ENCODE results near the gene SPDYA.
A peak's percentile ranks its signal among the peaks of the same experiment; 100 is the strongest.
"Not testable (repeated sequence)": the region's sequence is repeated elsewhere in the genome, so short reads cannot be mapped to it uniquely, and the experiment has no call there.

The SPDYA gene

DNA sequence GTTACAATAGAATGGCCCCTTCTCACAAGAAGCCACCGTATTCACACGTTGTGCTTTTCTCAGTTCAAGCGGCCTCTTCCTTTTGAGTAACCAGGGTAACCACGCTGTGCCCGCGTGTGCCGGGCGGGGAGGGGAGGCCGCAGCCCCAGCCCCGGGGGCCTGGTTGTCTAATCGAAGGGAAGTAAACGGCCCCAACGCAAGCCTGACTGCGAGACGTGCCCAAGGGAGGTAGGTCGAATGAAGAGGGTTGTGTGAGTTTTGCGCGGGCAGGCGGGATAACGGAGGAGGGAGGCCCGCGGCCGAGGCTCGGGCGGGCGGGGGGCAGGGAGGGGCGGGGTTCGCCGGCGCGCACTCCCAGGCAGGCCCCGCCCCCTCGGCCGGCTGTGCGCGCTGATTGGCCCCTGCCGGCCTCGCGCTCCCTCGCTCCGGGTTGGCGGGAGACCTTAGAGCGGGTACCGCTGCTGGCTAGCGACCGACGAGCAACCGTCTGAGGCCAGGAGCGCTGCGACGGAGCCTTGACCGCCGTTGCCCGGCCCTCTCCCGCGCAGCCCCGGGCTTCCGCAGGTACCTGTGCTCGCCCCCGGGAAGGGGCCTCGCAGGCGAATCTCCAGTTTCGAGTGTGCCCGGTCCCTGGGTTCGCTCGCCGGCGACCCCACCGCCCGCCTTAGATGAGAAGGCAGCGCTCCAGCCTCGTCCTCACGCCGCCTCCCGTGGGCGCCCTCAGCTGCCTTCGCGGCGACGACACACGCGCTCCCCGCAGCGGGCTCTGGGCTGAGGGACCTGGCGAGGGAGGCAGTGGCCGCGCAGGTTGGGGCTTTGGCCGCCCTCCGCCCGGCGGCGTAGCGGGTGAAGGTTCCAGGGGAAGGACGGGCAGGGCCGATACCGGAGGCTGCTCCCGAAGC is at the start of gene SPDYA:
TSS of gene SPDYA (plus strand) at position 451 of the 902 bp plus-strand sequence. CDS start 5,181 bp downstream, outside the sequence.
- peak; percentile 87 for DNase-seq

DNA sequence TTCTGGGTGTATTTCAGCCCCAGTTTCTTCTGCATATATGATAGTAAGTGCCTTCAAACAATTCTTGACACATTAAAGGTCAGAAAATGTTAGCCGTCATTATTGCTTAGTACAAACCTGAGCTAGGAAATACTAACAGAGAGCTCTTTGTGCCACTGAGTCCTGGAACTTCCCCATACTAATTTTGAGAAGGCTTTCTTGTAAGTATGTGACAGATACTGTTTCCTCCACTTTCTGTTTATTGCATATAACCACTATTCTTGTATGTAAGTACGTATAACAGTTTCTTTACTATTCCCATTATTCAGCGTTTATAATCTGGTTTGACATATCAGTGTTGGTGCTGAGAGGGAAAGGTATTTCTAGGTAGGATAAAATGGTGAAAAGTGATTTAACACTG is 49.2 kb upstream of the SPDYA start:
- no peak for DNase-seq

DNA sequence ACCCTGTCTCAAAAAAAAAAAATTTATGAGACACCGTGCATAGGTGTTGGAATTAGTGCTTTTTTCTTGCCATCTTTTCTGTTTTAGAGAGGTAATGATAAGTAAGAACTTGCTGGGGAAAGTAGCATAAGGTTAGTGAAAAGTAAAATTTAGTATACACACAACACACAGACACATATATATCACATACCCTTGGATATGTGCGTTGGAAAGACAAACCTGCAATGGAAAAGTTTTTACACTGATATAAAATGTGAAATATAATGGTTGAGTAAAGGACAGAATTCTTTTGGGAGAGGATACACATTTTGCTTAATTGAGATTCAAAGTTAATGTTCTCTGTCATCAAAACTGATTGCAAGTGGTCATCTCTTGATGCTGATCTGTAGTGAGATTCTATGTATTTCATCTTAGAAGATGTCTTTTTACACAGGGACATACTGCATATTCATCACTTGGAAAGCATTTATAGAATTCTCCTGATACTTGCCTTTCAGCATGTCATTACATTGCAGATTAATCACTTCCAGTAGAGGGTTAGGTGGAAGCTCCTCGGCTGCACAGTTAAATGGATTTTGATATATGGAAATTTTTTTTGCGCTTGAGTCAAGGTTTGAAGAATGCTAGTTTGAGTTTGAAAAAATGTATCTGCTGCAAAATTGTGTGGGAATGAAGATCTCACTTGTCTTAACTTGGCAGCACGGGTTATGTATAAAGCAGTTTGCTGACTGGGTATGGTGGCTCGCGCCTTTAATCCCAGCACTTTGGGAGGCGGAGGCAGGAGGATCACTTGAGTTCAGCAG is 45.5 kb upstream of the SPDYA start:
- DNase-seq, result no peak

DNA sequence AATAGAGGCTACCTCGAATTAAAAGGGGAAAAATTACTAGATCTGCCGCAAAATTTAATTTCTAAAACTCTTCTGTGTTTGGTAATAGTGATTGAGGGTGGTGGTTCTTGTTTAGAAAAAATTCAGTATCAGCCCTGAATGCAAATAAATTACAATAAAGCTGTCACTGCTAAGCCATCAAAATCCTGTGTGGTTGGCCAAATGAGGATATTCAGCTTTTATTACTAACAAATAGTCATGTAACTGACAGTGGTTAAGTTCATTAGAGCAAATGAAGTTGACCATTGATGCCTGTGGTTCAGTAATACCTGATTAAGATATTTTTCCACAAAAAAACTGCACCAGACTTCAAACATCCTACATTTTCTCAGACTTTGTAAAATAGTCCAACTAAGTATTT is 44.6 kb upstream of the SPDYA start:
- DNase-seq, result no peak

DNA sequence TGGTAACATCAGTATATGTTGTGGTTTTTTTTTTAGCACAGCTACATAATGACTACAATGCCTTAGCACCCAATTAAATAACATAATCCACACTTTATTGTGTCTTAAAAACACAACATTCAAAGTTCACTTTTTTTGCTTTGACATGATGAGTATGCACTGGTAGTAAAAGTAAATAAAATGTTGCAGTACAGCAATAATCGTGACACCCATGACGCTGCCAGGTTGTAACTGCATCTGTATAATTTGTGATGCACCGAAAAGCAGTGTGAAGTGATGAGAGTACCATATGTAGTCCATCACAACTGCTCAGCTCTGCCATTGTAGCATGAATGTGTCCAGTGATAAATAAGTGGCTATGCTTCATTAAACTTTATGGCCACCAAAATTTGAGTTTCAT is 43.3 kb upstream of the SPDYA start:
- DNase-seq, result no peak

DNA sequence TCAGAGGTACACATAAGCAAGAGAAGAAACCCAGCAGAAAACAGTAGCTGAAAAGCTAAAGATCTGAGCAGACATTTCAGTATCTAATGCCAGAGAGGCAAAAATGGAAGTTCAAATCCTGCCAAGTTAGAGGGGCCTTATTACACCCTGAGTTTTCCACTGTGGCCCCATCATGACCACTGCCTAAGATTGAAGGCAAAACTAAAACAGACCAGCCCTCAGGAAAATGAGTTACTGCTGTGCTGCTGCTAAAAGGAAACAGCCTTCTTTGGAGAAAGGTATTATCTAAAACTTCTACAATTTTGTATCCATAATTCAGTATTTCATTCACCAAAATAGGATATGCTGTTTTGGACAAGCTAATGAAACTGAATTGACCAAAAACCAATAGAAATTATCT is 42.2 kb upstream of the SPDYA start:
- no peak for DNase-seq

DNA sequence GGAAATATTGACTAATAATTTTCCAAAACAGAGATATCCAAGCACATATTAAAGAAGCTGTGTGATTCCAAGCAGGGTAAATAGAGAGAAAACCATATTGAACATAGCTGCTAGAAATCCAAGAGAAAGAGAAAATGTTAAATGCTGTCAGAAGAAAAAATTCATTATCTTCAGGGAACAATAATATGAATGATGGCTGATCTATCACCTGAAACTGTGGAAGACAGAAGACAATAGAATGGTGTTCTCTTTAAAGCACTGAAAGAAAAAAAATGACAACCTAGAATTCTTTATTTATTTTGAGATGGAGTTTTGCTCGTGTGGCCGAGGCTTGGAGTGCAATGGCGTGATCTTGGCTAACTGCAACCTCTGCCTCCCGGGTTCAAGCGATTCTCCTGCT is 41.7 kb upstream of the SPDYA start:
- DNase-seq, result no peak

DNA sequence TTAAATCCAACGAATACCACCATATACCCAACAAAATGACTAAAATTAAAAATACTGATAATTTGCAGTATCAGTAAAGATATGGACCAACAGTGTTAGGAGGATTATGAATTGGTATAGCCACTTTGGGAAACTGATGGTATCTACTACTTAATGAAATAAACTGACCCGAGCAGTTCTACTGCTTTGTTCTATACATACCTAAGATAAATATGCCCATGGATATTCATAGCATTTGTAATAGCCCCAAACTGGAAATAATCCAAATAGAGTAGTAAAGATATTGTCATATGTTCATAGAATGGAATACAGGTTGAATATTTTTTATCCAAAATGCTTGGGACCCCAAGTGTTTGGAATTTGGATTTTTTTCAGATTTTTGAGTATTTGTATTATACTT is 38.3 kb upstream of the SPDYA start:
- DNase-seq, result no peak

DNA sequence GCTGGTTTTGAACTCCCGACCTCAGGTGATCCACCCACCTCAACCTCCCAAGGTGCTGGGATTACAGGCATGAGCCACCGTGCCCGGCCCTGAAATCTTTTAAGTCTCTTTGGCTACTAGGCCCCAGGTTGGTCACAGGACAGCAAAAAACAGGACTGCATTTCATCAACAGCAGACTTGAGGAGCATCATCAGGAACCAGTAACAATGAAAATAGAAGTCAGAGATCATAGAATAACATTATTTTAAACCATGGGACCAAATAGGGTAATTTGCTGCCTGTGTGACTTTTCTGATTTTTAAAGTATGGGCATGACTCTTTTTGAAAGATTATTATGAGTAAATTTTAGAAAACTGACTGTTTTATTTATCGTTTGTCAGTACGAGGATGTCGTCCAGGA is 34.2 kb upstream of the SPDYA start:
- no peak for DNase-seq

DNA sequence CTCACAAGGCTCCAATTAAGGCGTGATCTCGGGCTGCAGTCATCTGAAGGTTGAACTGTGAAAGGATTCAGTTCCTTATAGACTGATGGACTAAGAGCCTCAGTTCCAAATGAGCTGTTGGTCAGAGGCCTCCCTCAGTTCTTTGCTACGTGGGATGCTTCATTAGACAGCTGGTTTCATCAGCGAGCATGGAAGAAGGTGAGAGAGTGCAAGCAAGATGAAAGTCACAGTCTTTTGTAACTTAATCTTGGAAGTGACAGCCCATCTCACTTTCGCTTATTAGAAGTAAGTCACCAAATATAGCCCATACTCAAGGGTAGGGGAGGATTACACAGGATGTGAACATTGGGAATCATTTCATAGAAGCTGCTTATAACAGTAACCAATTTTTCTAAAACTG is 32.2 kb upstream of the SPDYA start:
- no peak for DNase-seq

DNA sequence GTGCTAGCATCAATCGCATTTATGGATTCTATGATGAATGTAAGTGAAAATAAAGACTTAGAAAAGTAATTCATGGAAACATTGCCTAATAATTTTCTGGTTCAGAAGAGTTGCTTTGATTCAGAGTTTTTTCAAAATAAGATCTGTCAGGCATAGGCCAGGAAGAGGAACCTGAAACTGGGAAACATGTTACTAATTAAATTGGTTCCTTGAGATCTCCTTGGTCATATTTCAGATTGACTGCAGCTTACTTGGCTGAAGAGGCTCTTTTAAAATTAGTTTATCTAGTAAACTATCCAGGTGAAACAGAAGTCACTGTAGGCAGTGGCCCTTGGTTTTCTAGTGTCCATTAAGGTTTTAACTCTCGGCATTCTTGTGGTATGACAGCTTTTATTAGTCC is 31.6 kb upstream of the SPDYA start:
- DNase-seq, result no peak

DNA sequence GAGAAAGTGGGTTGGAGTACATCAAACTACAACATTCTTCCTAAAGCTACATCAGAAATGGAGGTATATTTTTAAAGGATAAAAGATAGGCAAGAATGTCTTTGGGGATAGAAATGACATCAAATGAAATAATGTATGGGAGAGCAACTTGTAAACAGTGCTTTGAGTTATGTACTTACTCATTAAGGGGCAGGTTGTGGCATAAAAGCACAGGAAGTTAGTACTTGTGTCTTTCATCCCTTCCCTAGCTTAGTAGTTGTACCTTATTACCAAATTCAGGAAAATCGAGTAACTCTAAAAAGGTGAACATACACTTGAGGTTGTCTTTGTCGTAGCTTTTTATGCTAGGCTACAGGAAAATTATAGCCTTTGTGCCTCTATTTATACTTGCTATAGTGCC is 30.1 kb upstream of the SPDYA start:
- no peak for DNase-seq

DNA sequence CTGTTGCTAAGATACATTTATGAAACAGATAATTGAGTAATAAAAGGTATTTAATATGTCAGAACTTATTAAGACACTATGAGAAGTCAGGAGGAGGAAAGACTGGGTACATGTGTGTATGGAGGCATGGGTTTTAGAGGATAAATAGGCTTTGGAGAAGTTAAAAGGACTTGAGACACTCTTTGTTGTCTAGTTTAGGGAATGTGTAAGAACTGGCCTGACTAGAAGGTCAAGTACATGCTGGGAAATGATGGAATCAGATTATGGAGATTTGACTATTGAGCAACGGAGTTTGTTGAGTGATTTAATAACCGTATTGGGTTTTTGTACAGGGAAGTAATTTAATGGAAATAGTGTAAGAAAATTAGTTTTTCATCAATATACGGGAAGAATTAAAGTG is 28.2 kb upstream of the SPDYA start:
- no peak for DNase-seq

DNA sequence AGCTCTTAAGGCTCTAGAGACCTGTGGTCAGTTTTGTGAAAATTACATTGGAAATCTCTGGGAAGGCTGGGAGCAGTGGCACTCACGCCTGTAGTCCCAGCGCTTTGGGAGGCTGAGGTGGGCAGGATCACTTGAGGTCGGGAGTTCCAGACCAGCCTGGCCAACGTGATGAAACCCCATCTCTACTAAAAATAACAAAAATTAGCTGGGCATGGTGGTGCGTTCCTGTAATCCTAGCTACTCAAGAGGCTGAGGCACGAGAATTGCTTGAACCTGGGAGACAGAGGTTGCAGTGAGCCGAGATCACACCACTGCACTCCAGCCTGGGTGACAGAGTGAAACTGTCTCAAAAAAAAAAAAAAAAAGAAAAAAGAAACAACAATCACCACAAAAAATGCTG is 26.1 kb upstream of the SPDYA start:
- DNase-seq, result not testable (repeated sequence)

DNA sequence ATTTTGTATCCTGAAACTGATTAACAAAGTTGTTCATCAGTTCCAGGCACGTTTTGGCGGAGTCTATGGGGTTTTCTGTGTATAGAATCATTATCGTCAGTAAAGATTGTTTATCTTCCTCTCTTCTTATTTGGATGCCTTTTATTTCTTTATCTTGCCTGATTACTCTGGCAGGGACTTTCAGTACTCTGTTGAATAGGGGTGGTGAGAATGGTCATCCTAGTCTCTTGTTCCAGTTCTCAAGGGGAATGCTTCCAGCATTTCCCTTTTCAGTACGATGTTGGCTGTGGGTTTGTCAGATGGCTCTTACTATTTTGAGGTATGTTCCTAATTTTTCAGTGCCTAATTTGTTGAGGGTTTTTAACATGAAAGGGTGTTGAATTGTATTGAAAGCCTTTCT is 14.0 kb upstream of the SPDYA start:
- DNase-seq, result no peak

DNA sequence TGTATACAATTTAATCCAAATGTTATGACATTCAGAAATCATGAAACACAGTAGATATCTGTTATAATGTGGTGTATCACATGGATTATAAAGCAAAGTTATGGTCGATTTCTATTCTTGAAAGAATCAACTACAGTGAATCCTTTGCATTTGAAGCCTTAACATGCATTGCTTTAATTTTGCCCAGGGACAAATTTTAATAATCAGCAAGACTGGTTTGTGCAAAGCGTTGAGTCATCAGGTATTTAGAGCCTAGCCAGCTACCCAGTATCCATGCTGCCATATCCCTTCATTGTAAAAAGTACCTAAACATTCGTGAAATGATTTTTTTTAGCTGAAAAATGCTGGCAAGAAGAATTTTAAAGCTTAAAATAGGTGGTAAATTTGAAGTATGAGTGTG is 8.9 kb upstream of the SPDYA start:
- no peak for DNase-seq

DNA sequence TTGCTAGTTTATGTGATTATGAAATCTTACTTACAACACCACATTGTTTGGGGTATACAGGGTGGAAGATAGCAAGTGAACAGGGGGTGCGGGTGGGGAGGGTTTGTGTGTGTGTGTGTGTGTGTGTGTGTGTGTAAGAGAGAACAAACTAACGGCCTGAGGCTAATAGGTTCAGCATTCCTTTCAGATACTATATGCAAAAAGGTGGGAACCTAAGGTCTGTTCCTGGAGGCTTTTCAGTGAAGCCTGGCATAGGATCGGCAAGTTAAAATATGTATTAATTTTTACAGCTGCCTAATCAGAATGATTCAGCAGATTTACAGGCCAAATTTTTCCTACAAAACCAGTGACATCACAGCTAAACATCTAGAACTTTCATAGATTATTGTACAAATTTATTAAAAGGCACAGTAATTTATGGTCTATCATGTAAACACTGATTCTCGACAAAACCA is 7.6 kb upstream of the SPDYA start:
- no peak for DNase-seq

DNA sequence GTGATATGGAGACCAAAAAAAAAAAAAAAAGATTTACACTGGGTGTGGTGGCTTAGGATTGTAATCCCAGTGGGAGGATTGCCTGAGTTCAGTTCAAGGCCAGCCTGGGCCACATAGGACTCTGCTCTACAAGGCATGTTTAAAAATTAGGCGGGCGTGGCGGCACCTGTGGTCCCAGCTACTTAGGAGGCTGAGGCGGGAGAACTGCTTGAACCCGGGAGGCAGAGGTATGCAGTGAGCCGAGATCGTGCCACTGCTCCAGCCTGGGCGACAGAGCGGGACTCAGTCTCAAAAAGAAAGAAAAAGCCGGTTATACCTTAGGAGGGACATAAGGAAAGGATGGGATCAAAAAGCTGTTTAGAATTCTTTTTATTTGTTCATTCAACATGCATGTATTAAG is 707 bp upstream of the SPDYA start:
- peak; percentile 37 for DNase-seq

DNA sequence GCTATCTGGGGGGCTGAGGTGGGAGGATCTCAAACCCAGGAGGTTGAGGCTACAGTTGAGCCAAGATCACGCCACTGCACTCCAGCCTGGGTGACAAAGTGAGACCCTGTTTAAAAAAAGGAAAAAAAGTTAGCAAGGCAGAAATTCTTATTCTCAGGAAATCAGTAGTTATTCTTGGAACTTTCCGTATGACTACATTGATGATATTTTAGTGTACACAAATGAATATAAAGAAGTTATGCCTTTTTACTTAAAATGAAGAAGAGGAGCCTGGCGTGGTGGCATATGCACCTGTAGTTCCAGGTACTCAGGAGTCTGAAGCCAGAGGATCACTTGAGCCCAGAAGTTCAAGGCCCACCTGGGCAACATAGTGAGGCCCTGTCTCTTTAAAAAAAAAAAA is 7.4 kb downstream of the SPDYA start:
- DNase-seq, result no peak

DNA sequence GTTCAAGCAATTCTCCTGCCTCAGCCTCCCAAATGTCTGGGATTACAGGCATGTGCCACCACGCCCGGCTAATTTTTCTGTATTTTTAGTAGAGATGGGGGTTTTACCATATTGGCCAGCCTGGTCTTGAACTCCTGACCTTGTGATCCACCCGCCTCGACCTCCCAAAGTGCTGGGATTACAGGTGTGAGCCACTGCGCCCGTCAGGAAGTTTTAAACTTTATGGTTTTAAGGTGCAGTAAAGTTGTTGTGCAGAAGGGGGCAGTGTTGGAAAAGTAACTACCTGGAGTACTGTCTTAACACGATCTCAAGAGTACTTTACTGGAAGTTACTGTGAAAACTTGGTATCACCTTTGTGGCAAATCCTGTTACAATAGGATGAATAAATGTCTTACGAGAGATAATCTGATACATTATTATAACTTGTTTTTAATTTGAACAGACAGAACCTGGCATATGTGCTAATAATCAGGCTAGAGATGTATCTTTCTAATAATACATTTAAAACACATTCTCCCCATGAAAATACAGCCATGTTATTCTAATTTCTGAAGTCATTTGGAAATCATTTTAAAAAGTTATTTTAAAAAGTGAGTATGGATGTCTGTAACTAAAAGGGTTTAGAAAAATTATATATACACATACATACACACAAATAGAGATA is 10.8 kb downstream of the SPDYA start:
- DNase-seq, result peak; percentile 79

DNA sequence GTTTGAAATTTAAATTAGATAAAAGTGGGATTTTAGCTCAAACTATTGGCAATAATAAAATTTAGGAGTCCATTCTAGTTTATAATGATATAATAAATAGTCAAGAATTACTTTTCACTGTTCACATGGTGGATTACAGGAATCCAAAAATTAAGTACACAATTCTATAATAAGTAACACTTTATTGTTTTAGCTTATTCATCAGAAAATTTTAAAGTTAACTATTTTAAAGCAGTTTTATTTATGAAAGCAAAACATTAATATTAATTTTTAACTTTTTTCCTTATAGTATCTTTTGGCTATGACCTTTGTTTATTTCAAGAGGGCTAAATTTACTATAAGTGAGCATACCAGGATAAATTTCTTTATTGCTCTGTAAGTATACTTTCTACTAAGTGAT is 11.4 kb downstream of the SPDYA start:
- DNase-seq, result no peak

DNA sequence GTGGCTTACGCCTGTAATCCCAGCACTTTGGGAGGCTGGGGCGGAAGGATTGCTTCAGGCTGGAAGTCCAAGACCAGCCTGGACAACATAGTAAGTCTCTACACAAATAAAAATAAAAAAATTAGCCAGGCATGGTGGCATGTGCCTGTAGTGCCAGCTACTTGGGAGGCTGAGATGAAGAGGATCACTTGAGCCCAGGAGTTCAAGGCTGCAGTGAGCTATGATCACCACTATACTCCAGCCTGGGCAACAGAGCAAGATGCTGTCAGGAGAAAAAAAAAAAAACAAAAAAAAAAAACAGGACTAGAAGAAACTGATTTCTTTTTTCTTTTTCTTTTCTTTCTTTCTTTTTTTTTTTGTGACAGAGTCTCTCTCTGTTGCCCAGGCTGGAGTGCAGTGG is 13.6 kb downstream of the SPDYA start:
- DNase-seq, result no peak

DNA sequence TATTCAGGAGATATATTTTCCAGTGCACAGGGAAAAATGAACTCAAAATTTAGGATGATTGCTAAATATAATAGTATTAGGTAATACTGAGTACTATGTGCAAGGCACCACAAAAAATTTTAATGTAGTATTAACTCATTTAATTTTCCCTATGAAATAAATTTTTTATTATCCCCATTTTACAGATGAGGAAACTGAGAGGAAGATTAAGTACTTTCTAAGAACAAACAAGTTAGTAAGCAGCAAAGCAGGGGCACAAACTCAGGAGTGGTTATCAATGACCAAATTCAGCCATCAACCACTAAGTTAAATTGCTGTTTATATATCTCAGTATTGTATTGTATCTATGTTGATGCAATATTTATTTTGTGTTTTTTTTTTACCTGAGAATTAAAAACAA is 14.2 kb downstream of the SPDYA start:
- no peak for DNase-seq

DNA sequence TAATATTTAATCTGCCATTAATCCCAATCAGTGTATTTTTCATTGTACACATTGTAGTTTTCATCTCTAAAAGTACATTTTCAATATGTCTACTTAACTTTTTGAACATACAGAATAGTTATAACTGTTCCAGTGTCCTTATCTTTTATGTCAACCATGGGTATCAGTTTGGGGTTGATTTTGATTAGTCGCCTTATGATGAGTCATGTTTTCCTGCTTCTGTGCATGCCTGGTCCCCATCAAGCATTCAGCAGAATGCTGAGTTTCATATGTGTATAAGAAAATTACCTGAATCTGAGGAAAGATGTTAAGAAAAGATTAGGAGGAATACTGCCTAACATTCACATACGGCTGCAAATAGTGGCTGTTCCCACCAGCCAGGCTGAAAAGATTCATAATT is 17.7 kb downstream of the SPDYA start:
- no peak for DNase-seq

Data from NCI-H82 (cell line).